GM19025 (cell line): ENCODE data around the gene CHI3L2.
A peak's percentile ranks its signal among the peaks of the same experiment; 100 is the strongest.

Experiments used
- ATAC-seq: cut with Tn5 transposase; IDR thresholded peaks from one replicate; pipeline ENCODE4 v1.9.1; 2021; ENCODE audit warnings: mild to moderate bottlenecking, low read depth, moderate library complexity; ENCODE audit not compliant: unreplicated experiment

Gene CHI3L2

DNA sequence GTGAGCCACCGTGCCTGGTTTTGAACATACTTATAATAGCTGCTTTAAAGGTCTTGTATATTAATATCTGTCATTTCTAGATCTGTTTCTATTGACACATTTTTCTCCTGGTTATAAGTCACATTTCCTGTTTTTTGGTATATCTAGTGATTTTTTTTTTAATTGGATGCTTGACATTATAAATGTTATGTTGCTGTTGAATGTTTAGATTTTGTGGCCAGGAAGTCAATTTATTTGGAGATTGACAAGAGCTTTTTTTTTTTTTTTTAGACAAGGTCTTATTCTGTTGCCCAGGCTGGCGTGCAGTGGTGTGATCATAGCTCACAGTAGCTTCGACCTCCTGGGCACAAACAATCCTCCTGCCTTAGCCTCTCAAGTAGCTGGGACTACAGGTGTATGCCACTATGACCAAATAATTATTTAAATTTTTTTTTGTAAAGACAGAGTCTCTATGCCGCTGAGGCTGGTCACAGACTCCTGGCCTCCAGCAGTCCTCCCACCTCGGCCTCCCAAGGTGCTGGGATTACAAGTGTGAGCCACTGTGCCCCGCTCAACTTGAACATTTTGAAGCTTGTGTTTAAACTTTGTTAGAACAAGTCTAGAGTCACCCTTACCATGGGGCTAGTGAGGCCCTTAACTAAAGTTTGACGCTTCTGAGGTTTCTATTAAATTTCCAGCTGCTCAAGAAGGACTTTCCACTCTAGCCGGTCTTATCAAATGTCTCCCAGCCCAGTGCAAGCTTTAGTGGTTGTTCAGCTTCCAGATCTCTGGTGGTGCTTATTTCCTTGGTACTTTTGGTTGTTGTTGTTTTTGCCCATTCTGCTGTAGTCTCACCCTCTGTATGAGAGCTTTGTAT lies 8.6 kb upstream of the CHI3L2 start:
- no peak for ATAC-seq

- peak; percentile 29 for ATAC-seq
Observed at GRCh38 chr1:111219557-111220286, 7.8 kb upstream of the CHI3L2 start.

GRCh38 chr1:111220302-111220890 lies 7.1 kb upstream of the CHI3L2 start:
- no peak for ATAC-seq

GRCh38 chr1:111221276-111221632 lies 6.3 kb upstream of the CHI3L2 start:
- no peak for ATAC-seq

DNA sequence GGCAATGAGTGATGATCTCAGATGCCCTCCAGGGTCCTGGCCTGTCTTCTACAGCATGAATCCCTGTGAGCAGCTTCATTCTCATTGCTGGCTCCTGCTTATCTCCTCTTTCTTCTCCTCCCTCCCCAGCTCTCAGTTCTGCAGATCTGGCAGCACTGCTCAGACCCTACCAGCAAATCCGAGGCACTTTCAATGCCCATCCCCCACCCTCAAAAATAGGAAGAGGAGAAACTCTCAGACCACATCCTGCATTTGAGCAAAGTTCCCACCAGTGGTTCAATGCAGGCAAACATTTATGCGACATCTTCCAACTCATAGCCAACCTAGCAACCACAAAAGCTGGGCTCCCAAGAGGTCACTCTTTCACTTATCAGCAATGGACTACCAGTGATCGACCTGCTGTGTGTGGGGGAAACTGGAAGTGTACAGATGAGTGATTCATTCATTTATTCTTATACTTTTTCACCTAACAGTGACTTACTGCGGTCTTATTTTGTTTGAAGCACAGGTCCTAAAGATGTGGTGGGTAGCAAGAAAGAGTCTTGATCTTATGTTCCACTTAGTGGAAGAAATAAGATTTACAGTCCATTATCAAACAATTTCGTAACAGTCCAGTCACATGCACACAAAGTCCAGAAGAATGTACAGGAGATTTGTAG lies 5.8 kb upstream of the CHI3L2 start:
- peak; percentile 59 for ATAC-seq

GRCh38 chr1:111222308-111223125 lies 5.0 kb upstream of the CHI3L2 start:
- no peak for ATAC-seq

- ATAC-seq: no peak
Observed at GRCh38 chr1:111223126-111223685, 4.3 kb upstream of the CHI3L2 start.

- ATAC-seq: no peak
Observed at GRCh38 chr1:111225091-111225490, 2.4 kb upstream of the CHI3L2 start.

GRCh38 chr1:111225717-111226400 lies 1.7 kb upstream of the CHI3L2 start:
- no peak for ATAC-seq

DNA sequence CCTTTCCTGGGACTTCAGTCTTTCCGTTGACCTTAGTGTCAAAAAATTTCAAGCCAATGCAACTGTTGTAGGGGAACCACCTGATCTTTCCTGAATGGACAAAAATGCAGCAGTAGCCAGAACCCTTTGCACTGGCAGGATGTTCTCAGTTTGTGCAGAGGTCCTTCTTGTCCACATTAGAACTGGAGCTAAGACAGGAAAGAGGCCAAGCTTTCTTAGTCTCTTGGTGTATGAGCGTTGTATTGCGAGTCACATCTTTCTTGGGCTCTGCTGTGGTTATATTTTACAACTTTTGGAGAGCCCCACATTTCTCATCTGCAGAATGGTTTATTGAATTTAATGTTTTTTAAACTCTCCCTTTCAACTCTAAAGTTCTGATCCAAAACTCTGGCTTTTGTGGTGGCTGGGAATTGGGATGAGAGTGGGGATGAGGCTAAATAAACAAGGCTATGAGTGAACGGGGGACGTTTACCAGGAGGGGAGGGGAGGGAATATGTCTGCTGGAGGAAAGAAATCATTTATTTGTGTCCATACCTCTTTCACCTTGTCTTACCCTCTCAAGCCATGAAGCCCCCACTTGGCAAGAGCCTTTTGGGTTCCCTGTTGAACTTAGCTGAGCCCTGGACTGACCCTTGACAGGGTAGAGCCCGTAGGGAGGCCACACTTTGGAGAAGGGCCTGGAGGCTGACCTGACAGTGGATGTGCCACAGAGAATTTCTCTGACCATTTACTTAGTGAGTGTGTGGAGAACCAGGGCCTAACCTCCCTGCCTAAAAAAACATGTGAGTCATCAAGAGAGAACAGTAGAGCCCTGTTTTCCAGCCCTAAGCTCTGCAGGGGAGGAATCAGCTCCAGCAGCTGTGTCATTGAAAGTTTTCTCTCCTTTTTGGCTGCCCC lies 586 bp downstream of the CHI3L2 start:
- no peak for ATAC-seq

DNA sequence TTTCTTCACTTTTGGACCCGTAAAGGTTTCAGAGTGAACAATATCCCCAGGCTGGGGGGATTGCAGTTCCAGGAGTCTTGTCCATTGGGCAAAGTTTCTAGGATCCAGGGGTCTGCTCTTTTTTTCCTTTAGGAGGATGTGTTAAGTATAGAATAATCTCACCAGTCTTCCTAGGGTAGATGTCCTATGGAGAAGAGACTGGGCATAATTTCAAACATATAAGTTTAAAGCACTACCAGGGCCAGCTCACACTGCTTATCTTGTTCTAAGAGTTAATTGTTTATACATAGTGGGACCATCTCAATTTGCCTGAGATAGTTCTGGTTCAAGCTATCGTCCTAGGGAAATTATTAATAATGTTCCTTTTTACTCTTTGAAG lies 1.2 kb downstream of the CHI3L2 start:
- no peak for ATAC-seq

- no peak for ATAC-seq
Observed at GRCh38 chr1:111232134-111232533, 4.6 kb downstream of the CHI3L2 start.

DNA sequence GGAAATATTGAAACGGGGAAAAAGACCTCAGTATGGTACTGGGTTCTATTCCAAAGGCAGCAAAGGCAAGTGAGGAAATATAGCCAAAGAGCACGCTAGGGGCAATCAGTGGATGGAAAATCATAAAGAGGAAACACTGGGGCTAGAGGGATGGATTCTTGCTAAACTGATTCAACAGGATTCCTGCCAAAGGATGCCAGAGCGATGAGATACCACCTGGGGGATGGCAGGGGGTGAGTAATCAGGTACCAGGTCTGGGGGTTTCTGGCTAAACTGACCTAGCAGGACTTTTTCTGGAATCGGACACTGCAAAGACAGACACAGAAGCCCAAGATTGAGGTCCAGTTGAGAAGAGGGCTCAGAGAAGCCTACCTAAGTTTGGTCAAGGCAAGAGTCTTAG lies 6.7 kb downstream of the CHI3L2 start:
- no peak for ATAC-seq

- ATAC-seq: no peak
Observed at GRCh38 chr1:111234866-111235265, 7.4 kb downstream of the CHI3L2 start.

DNA sequence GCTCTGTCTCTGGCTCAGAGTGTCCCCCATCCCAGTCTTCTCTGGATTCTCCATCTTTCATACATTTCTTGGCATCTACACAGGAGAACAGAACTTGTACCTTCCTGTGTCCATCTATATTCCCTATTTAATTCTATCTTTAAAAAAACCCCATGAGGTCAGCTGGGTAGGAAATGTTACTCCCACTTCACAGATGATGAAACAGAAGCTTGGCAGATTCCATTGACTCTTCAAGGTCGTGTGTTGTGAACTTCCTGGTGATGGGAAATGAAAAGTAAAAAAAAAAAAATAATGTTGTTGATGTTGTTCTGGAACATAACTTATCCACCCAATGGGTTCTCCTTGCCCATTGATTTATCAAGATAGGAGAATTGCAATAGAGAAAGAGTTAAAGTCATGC lies 8.9 kb downstream of the CHI3L2 start:
- no peak for ATAC-seq

GRCh38 chr1:111236806-111237205 lies 9.3 kb downstream of the CHI3L2 start:
- ATAC-seq: no peak

- no peak for ATAC-seq
Observed at GRCh38 chr1:111238056-111238795, 10.7 kb downstream of the CHI3L2 start.

DNA sequence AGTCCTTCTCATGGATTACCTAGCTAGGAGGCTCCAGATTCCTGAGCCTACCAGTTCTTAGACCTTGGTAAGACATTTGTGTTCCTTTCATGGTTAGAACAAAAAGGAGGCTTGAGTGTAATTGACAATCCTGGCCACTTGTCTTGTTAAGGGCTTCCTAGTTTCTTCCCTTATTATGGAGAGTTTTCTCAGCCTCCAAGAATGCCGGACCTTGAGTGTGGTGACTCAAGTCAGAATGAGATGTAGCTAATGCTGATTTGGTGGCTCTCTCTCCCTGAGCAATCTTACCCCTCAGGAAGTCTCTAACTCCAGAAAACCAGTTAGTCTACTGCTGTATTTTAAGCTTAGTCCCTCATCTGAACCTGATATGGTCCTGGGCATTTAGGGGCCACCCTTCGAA lies 14.3 kb downstream of the CHI3L2 start:
- no peak for ATAC-seq
